Measurements from ENCODE around the gene CASP8AP2.
"Not testable (repeated sequence)": the region's sequence is repeated elsewhere in the genome, so short reads cannot be mapped to it uniquely, and the experiment has no call there.

CASP8AP2 gene

DNA sequence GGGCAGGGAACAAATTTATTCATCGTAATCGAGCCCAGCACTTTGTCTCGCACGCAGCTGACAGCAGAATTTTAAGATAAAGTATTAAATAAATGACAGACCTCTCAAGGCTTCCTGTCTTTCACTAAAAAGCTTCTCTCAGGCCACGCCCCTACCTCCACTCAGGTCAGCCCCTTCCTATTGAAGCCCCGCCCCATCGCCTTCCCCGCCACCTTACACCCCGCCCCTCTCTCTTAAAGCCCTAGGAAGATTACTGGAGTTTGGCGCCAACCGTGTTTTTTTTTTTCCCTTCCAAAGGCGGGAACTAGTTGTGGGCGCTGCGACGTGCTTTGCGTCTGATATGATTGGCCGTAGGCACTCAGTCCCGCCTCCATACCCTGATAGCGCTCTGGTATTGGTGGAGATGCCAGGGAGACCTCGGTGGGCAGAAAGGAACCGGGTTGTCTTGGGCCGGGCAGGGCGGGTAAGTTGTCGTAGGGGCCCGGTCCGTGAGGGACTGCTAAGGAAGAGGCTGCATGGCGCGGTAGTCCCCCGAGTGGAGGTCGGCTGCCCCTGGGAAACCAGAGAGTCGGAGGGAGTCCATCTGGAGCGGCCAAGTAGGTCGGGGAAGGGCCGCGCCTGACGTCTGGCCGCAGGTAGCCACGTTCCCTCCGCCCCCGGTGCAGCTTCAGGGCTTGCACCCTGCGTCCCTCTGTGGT is at the start of gene CASP8AP2:
CASP8AP2 (plus strand) TSS at position 409 of the 698 bp plus-strand sequence.
- DNase-seq = peak; percentile 98

DNA sequence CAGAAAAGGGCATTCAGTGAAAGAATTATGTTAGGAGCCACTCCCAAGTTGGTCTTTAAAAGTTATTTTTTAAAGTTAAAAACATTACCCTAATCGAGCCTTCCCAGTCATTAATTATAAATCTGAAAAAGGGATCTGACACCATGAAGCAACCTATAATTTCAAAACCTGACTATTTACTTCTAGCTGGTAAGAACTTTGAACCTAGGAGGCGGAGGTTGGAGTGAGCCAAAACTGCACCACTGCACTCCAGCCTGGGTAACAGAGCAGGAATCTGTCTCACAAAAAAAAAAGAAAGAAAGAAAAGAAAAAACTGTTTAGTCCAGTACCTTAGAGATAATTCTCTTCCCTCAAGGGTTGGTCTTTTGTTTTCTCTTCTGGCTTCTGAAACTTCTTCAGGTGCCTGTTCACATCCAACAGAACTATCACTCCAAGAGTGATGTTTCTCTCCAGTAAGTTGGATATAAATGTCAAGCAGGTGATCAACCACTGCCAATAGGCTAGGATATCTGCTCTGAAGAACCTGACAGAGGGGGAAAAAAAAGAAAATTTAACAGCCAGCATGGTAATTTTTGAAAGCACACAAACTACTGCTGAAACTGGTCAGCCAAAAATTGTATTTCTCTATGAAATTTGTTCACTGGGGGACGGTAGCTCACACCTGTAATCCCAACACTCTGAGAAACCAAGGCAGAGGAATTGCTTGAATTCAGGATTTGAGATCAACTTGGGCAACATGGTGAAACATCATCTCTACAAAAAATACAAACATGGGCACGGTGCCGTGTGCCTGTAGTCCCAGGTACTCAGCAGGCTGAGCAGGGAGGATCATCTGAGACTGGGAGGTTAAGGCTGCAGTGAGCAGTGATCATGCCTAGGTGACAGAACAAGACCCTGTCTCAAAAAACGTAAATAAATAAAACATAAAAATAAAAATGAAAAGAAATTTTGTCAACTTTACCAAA is 48.3 kb upstream of the CASP8AP2 start:
- DNase-seq = no peak

DNA sequence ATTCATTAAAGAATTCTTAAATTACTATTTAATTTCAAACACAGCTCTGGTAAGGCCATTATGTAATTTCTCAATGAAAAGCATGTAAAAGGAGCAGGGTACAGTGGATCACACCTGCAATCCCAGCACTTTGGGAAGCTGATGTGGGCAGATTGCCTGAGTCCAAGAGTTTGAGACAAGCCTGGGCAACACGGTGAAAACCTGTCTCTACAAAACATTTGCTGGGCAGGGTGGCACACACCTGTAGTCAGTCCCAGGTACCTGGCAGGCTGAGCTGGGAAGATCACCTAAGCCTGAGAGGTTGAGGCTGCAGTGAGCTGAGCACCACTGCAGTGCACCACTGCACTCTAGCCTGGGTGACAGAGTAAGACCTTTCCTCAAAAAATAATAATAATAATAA is 47.5 kb upstream of the CASP8AP2 start:
- no peak for DNase-seq

DNA sequence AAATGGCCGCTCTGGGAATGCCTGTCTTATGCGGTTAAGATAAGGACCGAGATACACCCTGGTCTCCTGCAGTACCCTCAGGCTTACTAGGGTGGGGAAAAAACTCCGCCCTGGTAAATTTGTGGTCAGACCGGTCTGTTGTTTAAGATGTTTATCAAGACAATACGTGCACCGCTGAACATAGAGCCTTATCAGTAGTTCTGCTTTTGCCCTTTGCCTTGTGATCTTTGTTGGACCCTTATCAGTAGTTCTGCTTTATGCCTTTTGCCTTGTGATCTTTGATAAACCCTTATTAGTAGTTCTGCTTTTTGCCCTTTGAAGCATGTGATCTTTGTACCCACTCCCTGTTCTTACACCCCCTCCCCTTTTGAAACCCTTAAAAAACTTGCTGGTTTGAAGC is 46.4 kb upstream of the CASP8AP2 start:
- DNase-seq = not testable (repeated sequence)

DNA sequence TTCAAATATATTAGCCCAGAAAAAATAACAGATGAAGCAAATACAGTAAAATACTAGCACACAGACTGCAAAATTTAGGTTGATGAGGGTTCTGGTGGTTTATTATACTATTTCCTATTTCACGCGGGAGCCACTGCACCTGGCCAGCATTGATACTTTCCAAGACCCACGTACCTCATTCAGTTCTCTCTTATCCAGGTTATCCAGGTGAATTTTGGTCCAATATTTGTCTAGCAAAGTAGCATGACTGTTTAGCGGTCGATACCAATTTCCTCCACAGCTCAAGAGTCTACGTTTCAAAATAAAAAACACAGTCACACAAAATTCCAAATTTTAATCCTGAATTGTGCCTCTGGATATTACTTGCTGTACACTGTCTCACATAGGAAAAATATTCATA is 44.8 kb upstream of the CASP8AP2 start:
- DNase-seq = no peak

DNA sequence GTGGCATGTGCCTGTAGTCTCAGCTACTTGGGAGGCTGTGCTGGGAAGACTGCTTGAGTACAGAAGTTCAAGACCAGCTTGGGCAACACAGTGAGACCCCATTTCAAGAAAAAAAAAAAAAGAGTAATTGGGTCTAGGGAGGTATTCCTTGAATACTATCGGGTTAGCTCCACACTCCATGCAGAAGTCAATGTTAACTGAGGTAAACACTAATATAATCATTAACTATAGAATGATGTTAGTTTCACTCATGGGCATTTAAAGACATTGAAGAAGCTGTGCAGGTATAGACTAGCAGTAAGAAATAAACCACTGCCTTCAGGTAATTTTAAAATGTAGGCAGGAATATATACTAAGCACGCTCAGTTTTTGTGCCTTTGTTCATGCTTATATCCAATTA is 42.7 kb upstream of the CASP8AP2 start:
- no peak for DNase-seq

DNA sequence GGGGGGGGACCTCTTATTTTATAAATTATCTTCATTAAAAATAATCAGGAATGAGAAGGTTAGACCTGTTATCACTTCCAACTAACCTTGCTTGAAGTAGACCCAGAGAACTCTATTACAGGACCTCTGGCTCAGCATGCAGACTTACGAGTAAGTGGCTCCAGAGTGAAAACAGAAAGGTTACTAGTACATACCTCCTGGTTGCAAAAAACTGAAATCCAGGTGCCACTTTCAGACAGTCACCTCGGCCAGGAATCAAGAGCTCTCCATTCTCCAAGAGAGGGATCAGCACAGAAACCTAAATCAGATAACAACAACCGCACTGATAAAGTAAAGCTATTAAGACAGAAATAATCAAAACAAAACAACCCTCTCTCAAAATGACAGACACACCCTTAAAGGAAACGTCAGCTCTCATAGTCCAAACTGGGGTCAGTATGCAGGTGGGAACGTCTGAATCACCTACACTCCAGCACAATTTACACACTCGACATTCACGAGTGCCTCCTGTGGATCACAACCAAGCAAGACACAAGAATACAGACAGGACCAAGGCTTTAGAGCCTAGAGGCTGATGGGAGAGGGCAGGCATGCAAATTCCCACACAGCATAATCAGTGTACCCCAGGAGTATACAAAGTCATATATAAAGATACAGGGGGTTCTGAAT is 41.9 kb upstream of the CASP8AP2 start:
- no peak for DNase-seq

DNA sequence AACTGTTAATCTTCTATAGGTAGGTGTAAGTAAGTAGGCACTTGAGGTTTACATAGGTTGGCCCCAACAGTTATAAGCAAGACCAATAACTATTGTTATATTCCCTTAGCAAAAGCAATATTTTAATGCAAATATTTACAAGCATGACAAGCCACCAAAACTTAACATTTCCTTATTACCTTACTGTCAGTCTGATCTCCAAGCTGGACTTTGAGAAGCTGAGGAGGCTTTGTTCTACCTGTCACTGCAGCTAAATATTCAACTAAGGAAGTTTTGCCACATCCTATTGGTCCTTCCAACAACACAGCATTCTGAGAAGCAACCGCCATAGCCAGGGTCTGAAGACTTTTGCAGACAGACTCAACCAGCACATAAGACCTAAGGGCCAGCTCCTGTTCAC is 39.7 kb upstream of the CASP8AP2 start:
- no peak for DNase-seq

DNA sequence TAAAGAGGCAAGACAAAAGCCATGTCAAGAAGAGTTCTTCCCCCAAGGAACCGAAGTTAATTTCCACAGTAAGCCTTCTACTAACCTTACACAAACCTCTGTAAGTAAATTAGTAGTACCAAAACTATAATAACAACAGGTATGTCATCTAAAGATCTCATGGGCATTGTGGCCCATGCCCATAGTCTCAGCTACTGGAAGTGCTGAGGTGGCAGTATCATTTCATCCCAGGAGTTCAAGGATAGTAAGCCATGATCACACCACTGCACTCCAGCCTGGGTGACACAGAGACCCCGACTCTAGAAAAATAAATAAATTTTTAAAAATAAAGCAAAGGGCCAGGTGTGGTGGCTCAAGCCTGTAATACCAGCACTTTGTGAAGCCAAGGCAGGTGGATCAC is 39.3 kb upstream of the CASP8AP2 start:
- no peak for DNase-seq

DNA sequence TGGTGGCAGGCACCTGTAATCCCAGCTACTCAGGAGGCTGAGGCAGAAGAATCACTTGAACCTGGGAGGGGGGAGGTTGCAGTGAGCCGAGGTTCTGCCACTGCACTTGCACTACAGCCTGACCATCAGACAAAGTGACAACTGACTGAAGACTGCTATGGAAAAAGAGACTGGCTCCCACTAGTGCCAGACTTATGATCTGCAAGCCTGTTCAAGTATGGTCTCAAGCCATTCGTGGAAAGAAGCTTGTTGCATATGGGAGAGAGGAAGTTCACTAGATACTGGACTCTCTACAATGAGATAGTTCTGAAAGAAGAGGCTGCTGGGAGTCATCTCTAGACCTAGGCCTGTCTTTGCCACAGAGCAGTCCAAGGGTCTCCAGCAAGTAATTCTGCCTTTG is 36.8 kb upstream of the CASP8AP2 start:
- peak; percentile 3 for DNase-seq

DNA sequence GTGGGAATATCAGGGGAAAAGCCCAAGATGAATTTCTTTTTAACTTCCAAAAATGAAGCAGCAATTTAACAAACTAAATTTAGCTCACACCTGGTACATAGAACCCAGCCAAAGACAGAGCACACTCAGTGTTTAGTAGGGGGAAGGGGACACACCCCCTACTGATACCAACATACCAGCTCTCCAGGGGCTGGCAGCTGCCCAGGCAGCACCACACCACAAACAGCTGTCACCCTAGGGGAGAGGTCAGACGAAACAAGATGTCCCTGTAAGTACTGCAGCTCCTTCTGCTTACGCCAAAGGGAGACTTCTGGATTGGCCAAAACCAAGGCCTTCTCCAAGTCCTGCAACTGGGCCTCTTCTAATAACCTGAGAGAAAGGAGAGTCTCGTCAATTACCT is 36.1 kb upstream of the CASP8AP2 start:
- DNase-seq = no peak

DNA sequence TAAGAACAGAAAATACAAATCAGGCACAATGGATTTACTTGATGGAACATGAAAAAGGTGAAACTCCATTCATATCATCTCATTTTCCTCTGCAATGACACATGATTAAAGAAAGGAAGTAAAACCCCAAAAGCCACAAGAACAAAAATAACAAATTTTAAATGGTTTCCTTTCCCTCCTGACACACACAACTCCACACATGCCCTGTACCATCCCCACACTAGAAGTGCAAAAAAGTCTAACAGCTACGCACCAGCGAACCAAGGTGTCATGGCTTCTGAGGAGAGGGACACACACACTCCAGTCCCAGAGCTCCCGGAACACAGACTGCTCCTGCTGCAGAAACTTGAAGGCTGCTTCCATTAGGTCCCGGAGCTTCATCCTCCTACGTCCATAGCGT is 35.4 kb upstream of the CASP8AP2 start:
- DNase-seq = no peak

DNA sequence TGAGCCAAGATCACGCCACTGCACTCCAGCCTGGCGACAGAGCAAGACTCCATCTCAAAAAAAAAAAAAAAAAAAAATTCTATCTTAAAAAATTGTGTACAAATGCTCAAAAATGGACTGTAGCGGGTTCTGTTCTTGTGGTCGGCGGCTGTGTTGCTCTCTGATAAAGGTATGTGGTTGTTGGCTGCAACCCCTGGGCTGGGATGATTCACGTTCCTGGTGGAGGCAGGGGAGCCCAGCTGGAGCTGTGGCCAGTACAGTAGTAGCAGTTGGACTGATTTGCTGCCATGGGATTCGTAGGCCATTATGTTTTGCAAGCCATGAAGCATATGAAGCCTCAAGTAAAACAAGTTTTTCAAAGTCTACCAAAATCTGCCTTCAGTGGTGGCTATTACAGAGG is 32.4 kb upstream of the CASP8AP2 start:
- no peak for DNase-seq

DNA sequence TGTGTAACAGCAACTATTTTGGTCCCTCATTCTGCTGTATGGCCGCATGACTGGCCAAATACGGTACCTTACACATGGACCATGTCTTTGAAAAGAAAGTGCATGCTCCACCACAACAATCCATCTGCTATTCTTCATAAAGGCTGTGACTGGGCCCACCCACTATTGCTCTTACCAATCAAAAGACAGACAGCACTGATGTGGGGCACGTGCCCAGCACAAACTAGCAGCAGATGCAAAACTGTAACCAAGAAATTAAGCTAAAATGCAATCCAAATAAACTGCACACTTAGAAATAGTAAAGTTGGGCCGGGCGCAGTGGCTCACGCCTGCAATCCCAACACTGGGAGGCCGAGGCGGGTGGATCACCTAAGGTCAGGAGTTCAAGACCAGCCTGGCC is 30.6 kb upstream of the CASP8AP2 start:
- DNase-seq = no peak

DNA sequence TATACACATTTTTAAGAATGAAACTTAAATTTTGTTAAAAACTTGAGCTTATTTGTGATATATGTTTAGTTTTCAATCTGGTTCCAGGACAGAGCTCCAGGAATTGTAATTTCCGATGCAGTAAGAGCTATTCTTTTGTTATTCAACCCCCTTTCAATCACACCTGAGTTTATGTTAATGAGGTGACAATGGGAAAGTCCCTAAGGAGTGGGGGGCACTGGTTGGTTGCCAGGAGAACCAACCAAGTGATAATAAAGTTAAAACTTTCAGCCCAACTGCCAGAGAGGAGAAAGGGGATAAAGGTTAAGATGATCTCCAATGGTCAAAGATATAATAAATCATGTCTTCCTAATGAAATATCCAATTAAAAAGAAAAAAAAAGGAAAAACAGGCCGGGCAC is 29.9 kb upstream of the CASP8AP2 start:
- no peak for DNase-seq

DNA sequence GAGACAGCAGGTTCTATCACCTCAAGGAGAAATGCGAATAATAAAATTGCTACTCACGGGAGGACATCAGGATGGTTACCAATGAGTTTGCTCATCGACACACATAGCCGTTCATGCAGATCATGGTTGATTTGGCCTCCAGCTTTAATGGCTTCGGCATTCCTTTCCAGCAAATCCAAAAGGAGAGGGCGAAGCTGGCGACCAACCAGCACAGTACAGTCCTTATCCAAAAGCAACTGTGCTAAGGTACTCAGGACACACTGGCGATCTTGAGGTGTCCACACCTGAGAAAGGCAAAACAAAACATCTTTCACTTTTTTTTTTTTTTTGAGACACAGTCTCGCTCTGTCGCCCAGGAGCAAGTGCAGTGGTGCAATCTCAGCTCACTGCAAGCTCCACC is 26.4 kb upstream of the CASP8AP2 start:
- no peak for DNase-seq

DNA sequence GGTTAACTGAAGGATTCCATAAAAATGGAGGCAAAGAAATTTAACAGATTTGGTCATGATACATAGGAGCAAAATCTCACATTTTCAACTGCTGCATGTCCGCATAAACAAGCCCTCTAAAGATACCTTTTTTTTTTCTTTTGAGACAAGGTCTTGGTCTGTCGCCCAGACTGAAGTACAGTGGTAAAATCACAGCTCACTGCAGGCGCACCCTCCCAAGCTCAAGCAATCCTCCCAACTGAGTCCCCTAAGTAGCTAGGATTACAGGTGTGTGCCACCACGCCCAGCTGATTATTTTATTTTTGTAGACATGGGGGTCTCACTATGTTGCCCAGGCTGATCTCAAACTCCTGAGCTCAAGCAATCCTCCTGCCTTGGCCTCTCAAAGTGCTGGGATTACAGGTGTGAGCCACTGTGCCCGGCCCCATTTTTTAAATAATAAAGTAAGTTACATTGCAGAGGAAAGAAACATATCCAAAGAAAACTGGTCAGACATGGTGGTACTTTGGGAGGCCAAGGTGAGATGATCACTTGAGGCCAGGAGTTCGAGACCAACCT is 23.8 kb upstream of the CASP8AP2 start:
- DNase-seq = no peak

DNA sequence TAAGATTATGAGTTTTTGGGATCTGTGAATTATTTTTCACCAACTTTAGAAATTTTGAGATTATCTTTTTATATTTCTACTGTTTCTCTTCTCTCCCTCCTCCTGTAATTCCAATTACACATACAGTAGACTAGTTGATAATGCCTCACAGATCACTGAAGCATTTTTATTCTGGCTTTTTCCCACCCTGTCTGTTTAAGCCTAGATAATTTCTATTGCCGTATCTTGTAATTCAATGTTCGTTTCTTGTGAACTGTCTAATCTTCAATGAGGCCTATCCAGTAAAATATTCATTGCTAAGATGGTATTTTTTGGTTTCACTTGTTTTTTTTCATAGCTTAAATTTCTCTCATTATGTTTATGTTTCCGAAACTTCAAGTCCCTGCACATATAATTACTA is 22.1 kb upstream of the CASP8AP2 start:
- DNase-seq = no peak

DNA sequence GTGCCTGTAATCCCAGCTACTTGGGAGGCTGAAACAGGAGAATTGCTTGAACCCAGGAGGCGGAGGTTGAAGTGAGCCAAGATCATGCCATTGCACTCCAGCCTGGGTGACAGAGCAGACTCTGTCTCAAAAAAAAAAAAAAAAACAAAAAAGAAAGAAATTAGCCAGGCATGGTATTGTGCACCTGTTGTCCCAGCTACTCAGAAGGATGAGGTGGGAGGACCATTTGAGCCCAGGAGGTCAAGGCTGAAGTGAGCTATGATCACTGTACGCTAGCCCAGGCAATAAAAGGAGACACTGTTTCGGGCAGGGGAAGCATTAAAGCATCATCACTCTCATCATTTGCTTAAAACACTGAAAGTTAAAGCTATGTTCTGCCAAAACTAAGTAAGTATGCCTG is 16.3 kb upstream of the CASP8AP2 start:
- not testable (repeated sequence) for DNase-seq

DNA sequence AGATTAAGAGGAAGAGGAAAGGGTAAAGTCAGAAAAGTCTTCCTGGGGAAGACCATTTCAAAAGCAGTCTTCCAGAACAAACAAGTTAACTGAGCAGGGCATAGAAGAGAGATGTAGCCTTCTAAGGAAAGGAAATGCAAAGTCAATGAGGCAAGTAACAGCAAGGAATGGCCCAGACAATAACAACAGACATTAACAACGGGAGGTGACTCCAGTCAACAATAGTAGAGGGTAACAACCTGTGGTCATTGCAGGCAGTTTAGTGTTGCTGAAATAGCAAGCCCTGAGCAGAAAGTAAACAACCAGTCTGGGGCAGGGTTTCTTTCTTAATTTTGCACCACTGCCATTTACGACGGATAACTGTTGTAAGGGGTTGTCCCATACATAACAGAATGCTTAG is 12.2 kb upstream of the CASP8AP2 start:
- no peak for DNase-seq

DNA sequence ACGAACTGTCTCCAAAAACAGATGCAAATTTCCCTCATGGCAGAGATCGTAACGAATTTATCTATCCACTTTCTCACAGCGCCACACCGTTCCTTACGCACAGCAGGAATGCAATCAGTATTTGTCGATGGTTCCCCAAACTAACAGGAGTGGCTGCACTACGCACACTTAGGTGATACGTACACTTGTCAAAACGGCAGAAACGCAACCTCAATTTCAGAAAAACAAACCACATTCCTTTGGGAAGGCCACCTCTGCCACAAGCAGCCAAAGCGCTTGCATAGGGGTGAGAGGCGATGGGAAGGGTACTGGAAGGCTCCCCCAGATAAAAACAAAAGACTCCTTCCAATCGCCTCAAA is 10.7 kb upstream of the CASP8AP2 start:
- DNase-seq = no peak

DNA sequence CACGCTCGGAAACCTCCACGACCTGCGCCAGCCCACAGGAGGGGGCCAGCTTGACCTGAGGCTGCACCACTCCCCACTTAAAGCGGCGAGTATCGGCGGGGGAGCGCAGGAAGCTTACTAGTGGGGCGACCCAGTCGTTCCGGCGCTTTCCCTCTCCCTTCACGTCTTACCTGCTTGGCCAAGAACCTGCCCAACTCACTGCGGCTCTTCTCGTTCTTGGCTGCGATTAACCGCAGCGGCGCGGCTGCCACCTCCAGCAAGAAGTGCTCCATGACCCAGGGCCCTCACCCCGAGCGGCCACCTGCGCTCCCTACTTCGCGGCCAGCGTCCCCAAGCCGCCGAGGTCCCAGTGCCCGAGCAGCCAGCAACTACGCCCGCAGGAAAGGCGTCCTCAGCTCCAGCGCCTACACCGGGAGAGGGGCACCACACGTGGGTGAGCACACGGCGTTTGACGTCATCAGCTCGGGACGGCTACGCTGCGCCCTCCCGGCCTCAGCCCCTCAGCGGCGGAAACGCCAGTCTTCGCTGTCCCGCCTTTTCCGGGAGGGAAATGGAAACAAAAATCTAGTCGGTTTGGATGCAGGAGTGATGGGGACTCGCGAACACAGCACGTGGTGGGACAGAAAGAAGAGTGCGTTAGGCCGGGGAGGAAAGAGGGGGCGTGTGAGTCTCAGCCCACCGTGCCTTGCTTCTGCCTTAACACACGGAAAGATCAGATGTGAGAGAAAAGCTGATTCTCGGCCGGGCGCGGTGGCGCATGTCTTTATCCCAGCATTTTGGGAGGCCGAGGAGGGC is 10.1 kb upstream of the CASP8AP2 start, which contains the start of gene MDN1:
MDN1 (minus strand) TSS at position 459 of the 795 bp plus-strand sequence; CDS start at position 272, 187 bp downstream.
- peak; percentile 80 for DNase-seq
